Measurements from ENCODE around the gene CAMSAP1. TPM values are rescaled to one million over a fixed set of nuclear protein-coding genes. Genes with fewer than 3 reads are reported as not detected.

CAMSAP1 gene, protein sequence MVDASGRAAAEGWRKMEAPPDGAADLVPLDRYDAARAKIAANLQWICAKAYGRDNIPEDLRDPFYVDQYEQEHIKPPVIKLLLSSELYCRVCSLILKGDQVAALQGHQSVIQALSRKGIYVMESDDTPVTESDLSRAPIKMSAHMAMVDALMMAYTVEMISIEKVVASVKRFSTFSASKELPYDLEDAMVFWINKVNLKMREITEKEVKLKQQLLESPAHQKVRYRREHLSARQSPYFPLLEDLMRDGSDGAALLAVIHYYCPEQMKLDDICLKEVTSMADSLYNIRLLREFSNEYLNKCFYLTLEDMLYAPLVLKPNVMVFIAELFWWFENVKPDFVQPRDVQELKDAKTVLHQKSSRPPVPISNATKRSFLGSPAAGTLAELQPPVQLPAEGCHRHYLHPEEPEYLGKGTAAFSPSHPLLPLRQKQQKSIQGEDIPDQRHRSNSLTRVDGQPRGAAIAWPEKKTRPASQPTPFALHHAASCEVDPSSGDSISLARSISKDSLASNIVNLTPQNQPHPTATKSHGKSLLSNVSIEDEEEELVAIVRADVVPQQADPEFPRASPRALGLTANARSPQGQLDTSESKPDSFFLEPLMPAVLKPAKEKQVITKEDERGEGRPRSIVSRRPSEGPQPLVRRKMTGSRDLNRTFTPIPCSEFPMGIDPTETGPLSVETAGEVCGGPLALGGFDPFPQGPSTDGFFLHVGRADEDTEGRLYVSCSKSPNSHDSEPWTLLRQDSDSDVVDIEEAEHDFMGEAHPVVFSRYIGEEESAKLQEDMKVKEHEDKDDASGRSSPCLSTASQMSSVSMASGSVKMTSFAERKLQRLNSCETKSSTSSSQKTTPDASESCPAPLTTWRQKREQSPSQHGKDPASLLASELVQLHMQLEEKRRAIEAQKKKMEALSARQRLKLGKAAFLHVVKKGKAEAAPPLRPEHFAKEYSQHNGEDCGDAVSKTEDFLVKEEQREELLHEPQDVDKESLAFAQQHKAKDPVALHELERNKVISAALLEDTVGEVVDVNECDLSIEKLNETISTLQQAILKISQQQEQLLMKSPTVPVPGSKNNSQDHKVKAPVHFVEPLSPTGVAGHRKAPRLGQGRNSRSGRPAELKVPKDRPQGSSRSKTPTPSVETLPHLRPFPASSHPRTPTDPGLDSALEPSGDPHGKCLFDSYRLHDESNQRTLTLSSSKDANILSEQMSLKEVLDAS (N-terminal part only)
- 79.3 and 80.8 TPM in 2 replicates for total RNA-seq
- long read RNA-seq, partial matches to known transcripts: 14 of 32 reads
- long read RNA-seq, other reads (novel, unspliced or antisense): 16 of 32 reads

DNA sequence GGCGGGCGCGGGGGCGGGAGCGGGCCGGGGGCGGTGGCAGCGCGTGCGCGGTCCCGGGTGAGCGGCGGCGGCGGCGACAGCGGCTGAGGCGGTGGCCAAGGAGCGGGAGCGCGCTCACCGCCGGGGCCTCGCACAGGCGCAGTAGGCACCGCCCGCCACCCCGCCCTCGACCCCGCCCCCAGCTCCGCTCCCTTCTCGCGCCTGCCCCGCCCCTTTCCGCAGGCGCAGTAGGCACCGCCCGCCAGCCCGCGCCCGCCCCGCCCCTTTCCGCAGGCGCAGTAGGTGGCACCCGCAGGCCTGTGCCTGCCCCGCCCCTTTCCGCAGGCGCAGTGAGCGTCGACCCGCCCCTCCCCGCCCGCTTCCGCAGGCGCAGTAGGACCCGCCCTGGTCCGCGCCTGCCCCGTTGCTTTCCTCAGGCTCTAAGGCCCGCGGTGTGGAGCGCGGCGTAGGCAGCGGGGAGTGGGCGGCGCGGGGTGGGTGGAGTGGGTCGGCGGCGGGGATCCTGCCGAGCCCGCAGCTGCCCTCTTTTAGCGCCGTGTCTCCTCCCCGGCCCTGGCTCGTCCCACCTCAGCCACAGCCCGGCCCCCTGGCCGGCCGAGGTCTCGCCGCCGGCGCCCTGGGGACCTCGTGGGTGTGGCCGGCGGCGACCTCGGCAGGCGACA is at the start of gene CAMSAP1:
TSS of gene CAMSAP1 (minus strand) at position 116 of the 662 bp plus-strand sequence. CDS start 387 bp downstream, outside the sequence.
- H3K4me3 Mint-ChIP-seq: peak within 1 kb of the TSS; percentile 96
- TF ChIP-seq, protein P1, sequence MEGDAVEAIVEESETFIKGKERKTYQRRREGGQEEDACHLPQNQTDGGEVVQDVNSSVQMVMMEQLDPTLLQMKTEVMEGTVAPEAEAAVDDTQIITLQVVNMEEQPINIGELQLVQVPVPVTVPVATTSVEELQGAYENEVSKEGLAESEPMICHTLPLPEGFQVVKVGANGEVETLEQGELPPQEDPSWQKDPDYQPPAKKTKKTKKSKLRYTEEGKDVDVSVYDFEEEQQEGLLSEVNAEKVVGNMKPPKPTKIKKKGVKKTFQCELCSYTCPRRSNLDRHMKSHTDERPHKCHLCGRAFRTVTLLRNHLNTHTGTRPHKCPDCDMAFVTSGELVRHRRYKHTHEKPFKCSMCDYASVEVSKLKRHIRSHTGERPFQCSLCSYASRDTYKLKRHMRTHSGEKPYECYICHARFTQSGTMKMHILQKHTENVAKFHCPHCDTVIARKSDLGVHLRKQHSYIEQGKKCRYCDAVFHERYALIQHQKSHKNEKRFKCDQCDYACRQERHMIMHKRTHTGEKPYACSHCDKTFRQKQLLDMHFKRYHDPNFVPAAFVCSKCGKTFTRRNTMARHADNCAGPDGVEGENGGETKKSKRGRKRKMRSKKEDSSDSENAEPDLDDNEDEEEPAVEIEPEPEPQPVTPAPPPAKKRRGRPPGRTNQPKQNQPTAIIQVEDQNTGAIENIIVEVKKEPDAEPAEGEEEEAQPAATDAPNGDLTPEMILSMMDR (conservative IDR thresholded peaks at IDR 0.05): no peak
- peaks cover 50% of the 10 kb centered on the region for H3K4me1 Mint-ChIP-seq
- H3K36me3 Mint-ChIP-seq (ENCODE audit: low read depth): peaks cover 35% of the 10 kb centered on the region
- peaks cover 3% of the 10 kb centered on the region for H3K27me3 Mint-ChIP-seq (ENCODE audit: low read depth)
- DNase-seq (ENCODE audit: low read depth, low spot score): peak; percentile 90
- H3K9me3 Mint-ChIP-seq: peaks cover 5% of the 10 kb centered on the region
- H3K27ac Mint-ChIP-seq (ENCODE audit: unreplicated experiment): peak within 1 kb of the TSS; percentile 87

DNA sequence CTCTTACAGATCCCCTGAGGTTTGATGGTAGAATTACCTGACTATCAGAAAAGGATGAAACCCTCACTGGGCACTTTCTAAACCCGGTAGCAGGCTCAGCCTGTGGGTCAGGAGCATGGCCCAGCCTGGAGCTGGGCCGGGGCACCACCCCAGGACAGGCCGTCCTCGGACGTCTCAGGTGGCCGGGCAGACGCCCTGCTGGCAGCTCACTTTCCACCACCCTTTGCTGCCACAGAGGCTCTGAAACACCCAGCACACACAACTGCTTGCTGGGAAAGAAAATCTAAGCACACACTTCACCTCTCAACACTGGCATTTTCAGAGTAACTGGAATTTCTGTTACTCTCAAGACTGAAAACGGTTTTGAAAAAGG is 49.4 kb upstream of the CAMSAP1 start:
- no peaks in the 10 kb centered on the region for H3K9me3 Mint-ChIP-seq
- H3K27ac Mint-ChIP-seq (ENCODE audit: unreplicated experiment): peak overlapping the region; percentile 12
- peak overlapping the region; percentile 15 for H3K4me3 Mint-ChIP-seq
- no peak for DNase-seq (ENCODE audit: low read depth, low spot score)
- H3K4me1 Mint-ChIP-seq: peaks cover 15% of the 10 kb centered on the region
- TF ChIP-seq, protein P1 (conservative IDR thresholded peaks at IDR 0.05): no peak
- H3K27me3 Mint-ChIP-seq (ENCODE audit: low read depth): no peaks in the 10 kb centered on the region
- peaks cover 5% of the 10 kb centered on the region for H3K36me3 Mint-ChIP-seq (ENCODE audit: low read depth)

DNA sequence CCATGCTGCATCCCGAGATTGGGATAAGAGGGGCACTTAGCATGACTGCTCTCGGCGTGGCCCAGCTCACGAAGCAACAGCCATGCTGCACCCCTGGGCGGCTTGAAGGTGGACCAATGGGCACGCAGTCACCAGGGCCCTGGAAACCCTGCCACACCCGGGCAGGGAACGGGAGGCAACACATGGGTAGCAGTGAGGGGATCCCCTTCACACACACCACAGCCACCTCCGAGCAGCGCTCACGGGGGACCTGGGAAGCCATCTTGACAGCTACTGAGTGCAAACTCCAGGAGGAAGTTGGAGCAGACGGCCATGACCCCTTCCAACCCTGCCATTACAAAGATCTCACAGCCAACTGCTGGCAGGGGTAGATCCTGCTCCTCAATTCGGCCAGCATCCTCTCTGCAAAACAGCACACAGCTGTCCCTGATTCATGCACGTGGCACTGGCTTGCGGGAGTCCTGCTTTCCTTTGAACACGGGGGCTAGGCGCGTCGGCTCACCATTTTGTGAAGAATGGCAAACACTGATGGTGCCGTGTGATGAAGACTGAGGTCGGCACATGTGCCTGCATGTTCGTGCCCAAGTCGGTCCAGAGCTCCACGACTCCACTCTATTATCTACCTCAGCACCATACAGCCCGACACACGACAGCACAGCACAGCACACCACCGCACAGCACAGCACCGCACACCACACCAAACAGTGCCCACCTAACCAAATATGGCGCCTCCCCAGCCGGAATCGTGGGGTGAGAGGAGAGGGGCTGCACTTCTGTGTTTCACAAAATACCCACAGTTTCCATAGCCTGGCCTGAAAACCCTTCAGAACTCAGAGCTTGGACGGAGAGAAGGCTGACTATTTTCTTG is 48.8 kb upstream of the CAMSAP1 start:
- H3K4me3 Mint-ChIP-seq: no peak overlapping the region
- H3K4me1 Mint-ChIP-seq: peaks cover 11% of the 10 kb centered on the region
- H3K9me3 Mint-ChIP-seq: no peaks in the 10 kb centered on the region
- H3K27me3 Mint-ChIP-seq (ENCODE audit: low read depth): no peaks in the 10 kb centered on the region
- H3K27ac Mint-ChIP-seq (ENCODE audit: unreplicated experiment): no peak overlapping the region
- TF ChIP-seq, protein P1 (conservative IDR thresholded peaks at IDR 0.05): no peak
- no peak for DNase-seq (ENCODE audit: low read depth, low spot score)
- H3K36me3 Mint-ChIP-seq (ENCODE audit: low read depth): peaks cover 5% of the 10 kb centered on the region

DNA sequence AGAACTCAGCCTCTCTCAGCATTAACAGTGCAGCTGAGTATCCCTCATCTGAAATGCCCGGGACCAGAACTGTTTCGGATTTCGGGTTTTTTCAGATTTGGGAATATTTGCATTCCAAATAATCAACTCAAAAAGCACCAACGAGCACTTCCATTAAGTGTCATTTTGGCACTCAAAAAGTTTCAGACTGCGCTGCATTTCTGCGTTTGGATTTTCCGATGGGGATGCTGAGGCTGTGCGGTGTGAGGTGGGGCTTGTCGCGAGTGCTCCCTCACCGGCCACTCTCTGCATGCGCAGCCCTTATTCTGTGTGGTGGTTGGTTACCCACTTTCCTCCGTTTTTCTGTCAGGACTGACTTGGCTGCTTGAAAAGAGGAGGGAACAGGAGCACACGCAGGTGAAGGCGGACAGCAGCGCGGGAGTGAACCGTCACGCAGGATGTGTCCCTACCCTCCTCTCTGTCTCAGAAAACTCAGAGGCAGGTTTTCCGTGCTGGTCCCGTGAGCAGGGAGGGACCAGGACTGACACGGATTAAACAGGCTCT is 45.4 kb upstream of the CAMSAP1 start:
- Mint-ChIP-seq H3K27me3 (ENCODE audit: low read depth) (no peaks in the 10 kb centered on the region), H3K9me3 (no peaks in the 10 kb centered on the region), H3K4me3 (no peak overlapping the region), H3K27ac (ENCODE audit: unreplicated experiment) (no peak overlapping the region), H3K36me3 (ENCODE audit: low read depth) (peaks cover 5% of the 10 kb centered on the region), H3K4me1 (no peaks in the 10 kb centered on the region)
- TF ChIP-seq, protein P1 (conservative IDR thresholded peaks at IDR 0.05): no peak
- DNase-seq (ENCODE audit: low read depth, low spot score): no peak
